ENCODE results near the gene HNRNPUL2.

The HNRNPUL2 gene

GRCh38 chr11:62726156-62726914 is 922 bp downstream of the HNRNPUL2 start:
- no peak for DNase-seq

DNA sequence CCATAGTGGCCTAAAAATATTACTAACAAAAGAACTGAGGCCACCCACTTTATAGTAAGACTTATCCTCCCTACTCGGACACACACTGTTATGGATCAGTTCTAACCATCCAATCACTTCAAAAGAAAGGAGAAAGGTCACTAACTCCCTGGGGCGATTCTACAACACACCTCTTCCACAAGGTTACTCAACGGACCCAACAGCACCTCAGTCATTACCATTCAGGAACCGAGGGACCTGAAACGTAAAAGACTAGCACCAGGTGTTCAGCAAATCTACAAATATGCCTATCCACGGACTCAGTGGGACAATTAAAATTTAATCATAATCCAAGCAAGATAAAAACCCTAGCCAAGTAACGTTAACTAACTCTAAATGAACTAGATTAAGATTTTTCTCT is 1.6 kb downstream of the HNRNPUL2 start:
- DNase-seq, result no peak

DNA sequence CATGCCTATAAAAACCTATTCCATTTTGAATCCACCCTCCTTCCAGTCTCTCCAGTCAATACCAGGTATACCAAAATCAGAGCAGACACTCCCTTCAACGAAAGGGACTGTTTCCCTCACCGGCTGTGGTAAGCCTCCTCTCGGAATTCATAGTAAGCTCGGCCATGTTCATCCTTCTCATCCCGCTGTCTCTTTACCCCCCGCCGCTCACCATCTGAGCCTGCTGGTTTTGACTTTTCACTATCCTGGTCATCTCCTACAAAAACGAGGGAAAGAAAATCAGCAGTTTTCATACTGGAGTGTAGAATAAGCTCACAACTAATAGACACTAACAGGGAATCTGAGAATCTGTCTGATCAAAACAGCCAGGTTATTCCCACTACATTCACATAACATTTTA is 3.1 kb downstream of the HNRNPUL2 start:
- no peak for DNase-seq

- DNase-seq, result no peak
Observed at GRCh38 chr11:62721994-62722393, 5.3 kb downstream of the HNRNPUL2 start.

DNA sequence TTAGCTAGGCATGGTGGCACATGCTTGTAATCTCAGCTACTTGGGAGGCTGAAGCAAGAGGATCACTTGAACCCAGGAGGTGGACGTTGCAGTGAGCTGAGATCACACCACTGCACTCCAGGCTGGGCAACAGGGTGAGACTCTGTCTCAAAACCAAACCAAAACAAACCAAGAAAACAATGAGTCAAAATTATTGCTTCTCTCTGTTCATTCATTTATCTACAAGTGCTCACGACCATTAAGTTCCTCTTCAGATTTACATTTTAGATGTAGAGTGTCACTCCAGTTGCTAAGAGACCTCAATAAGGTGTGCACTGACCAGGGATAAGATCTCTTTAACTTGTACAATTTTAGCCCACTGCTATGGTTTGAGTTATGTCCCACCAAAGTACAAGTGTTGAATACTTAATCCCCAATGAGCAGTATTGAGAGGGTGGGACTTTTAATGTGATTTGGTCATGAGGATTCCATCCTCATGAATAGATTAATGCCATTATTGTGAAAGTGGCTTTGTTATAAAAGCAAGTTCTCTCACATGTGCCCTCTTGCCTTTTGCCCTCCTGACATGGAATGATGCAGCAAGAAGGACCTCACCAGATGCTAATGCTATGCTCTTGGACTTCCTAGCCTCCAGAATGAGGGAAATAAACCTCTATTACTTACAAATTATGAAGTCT is 7.8 kb downstream of the HNRNPUL2 start:
- DNase-seq, result no peak

DNA sequence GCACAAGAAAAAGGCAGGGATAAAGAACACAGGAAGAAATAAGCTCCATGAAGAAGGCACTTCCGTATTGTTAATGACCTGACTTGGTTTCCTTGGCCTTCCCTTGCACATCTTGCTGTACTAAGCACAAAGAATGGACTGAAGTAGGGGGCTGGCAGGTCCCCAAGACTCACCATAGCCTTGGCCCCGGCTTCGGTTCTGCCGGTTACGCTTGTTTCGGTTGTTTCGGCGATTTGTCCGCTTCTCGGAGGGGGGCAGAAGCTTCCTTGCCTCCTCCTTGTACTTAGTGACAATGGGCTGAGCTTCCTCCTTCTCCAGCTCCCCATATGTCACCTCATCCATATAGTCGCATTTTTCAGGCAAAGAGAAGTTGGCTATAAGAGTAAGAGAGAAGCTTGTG is 10.4 kb downstream of the HNRNPUL2 start:
- no peak for DNase-seq

- DNase-seq, result no peak
Observed at GRCh38 chr11:62716206-62716605, 11.1 kb downstream of the HNRNPUL2 start.

DNA sequence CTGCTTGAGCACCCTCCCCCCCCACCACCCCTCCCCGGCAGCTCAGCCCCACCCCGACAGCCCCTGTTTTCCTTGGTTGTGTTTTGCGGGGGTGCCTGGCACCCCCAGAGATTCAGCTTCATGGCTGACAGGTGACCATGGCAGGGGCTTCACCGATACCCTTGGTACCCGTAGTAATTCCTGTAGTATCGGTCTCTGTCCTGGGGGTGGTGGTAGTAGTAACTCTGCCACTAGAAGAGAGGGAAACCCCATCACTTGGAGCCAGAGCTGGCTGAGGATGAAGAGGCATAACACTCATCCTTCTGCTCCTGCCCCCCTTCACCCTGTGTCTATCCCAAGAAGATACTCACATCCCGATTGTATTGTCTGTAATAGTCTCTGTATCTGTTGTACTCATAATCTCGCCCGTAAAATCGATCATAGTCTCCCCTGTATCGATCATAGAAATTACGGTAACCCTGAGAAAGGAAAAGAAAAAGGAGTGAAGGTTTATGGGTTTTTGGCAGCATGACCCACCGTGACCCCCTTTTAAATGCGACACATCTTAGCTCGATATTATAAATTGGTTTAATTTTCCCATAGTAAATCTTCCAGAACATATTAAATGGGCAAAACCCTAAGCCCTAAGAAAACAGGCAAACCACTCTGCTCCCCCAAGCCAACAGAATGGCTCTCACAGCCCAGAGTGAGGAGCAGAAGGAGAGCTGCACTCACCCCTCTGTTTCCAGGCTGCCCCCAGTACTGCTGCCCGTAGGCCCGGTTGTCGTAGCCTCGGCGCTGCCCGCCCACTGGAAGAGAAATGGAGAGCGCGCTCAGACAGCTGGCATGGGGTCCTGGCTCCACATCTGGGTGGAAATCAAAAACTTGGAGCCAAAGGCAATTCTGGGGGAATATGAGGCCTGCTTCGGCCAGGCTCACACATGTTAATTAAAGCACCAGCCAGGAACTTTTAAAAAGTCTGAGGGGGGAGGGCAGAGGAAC is 11.8 kb downstream of the HNRNPUL2 start:
- no peak for DNase-seq

- no peak for DNase-seq
Observed at GRCh38 chr11:62713343-62713742, 13.9 kb downstream of the HNRNPUL2 start.

DNA sequence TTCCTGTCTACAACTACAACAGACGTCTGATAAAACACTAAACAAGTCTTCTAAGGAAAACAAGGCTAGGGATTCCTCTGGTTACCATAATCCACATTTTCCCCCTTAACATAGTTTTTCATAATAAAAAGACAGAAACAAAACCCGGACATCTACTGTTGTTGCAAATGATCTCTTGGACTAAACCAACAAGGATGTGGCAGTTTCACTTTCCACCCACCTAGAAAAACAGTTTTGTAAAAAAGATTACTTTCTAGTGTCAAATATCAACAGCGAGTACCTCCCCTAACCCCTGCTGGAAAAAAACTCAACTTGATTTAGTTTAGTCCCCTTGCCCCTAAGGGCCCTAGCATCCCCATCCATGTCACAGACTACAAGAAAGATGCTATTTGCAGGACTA is 14.4 kb downstream of the HNRNPUL2 start:
- DNase-seq, result no peak

GRCh38 chr11:62712276-62712812 is 14.9 kb downstream of the HNRNPUL2 start:
- DNase-seq, result no peak

DNA sequence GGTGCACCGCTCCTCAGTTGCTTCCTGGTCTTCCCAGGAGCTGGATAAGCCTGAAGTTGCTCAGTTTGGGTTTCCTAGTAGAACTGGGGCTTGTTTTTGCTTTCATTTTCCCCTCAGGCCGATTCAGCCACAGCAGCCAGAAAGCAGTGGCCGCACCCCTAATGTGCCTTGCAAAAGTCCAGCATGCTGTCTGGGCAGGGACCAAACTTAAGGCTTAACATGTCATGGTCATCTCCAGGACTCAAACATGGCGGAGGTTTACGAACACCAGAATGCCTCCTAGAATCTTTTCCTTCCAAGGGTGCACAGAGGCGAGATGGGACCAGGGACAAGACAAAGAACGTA is 17.3 kb downstream of the HNRNPUL2 start:
- DNase-seq, result peak; percentile 24 to 44

DNA sequence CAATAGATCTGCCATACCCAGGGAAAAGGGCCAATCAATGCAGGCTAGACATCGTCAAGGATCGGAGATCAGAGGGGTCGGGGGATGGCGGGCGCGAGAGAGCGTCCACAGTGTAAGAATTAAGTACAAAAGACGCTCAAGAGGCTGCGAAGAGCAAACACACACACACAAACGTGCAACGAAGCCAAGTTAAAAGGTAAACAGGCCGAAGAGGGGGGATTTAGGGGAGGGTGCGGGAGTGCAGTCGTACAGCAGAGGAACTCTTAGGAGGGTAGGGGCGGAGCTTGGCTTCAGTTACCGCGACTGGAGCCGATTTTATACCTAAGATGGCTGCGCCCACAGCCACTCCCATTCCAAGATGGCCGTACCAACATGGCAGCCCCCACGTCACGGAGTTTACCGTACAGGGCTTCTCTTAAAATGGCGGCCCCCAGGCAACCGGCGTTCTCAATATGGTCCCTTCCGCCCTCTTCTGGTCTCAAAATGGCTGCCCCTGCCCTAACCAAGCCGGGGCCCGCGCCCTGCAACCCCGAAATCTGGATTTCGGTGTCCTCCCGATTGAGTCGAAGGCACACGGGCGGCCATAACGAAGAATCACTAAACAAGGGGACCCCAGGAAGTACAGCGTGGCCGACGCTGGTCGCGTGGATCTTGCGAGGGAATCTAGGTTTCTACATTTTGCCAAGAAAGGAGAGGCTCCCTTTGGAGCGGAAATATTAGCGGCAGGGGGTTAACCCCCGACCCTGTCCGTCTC is 17.8 kb downstream of the HNRNPUL2 start:
- DNase-seq, result peak; percentile 99

GRCh38 chr11:62708793-62709192 is 18.5 kb downstream of the HNRNPUL2 start:
- DNase-seq, result no peak

- no peak for DNase-seq
Observed at GRCh38 chr11:62708392-62708791, 18.9 kb downstream of the HNRNPUL2 start.

GRCh38 chr11:62707277-62707861 is 19.9 kb downstream of the HNRNPUL2 start, which contains the start of the genes BSCL2 and GNG3:
Gene BSCL2 (minus strand): TSS chr11:62707424. CDS start chr11:62707195, 229 bp downstream.
Gene GNG3 (plus strand): TSS chr11:62707676. CDS start chr11:62708296, 620 bp downstream.
- DNase-seq, result no peak

DNA sequence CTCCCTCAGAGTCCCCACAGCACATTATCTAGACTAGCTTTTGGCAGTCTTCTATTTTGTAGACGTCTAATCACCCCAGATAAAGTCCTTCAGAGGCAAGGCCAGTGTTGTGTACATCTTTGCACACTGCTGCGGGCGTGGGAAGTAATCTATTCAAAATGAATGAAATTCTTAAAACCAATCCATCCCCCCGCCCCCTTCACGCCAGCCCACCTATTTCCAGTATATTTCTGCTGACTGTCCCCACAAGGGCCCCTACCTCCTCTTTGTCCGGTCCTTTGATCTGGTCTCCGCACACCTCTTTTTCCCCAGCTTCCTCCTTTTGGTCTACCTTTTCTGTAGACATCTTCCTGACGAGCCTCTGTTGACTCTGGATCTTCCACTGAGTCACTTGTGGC is 20.4 kb downstream of the HNRNPUL2 start:
- DNase-seq, result no peak

GRCh38 chr11:62705880-62706849 is 21.1 kb downstream of the HNRNPUL2 start:
- DNase-seq, result peak; percentile 94 to 96

DNA sequence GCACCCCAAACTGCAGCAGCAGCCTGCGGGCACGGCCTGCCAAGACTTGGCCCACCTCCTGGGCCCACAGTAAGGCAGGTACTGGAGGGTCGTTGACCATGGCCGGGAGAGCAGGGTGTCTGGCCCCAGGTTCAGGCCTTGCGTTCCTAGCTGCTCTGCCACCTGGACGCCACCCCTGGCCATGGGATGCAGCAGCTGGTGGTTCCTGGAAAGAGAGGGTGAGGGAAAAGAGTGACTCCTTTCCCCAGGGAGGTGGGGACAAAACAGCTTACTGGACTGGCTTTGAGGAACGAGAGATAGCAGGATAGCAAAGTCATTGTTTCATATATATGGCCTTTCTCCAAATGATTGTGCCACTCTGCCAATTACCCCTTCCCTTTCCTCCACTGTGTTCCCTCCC is 21.8 kb downstream of the HNRNPUL2 start:
- peak in 1 of 2 donors; percentile 22 for DNase-seq

DNA sequence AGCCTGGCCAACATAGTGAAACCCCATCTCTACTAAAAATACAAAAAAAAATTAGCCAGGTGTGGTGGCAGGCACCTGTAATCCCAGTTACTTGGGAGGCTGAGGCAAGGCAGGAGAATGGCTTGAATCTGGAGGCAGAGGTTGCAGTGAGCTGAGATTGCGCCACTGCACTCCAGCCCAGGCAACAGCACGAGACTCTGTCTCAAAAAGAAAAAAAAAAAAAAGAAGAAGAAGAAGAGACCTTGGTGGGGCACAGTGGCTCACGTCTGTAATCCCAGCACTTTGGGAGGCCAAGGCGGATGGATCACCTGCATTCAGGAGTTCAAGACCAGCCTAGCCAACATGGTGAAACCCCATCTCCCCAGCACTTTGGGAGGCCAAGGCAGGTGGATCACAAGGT is 23.3 kb downstream of the HNRNPUL2 start:
- DNase-seq, result peak; percentile 44 to 59
